MCF 10A (cell line): Measurements from ENCODE around the gene RHCE. TPM values are rescaled to one million over a fixed set of nuclear protein-coding genes. Genes with fewer than 3 reads are reported as not detected.
A peak's percentile ranks its signal among the peaks of the same experiment; 100 is the strongest.
"Not testable (repeated sequence)": the region's sequence is repeated elsewhere in the genome, so short reads cannot be mapped to it uniquely, and the experiment has no call there.

Experiments
- BruUV-seq: library from RNA; stranded (reverse); fragments of 400-500 nt; replicated peaks from 2 replicates; lab custom pipeline; 2021; lab: Mats Ljungman, UMichigan
- CTCF ChIA-PET: fragments of 300-600 bp; sonication (Branson Sonifier 250); formaldehyde crosslinking; extraction: SDS; loops from one replicate; lab custom pipeline; 2021; ENCODE audit warnings: antibody characterized with exemption, inconsistent platforms; lab: Yijun Ruan, JAX
- POLR2A ChIA-PET: fragments of 300-600, 350-650 bp; sonication (Branson Sonifier 250); formaldehyde crosslinking; extraction: SDS; loops from one replicate; lab custom pipeline; 2020; ENCODE audit warnings: antibody characterized with exemption, inconsistent platforms; lab: Yijun Ruan, JAX
- DNase-seq: peaks from one replicate; pipeline ENCODE4 v3.0.0-alpha.2; 2018; ENCODE audit not compliant: unreplicated experiment
- H3K27ac Mint-ChIP-seq: one replicate; pipeline ENCODE4 v1.8.0; 2022; ENCODE audit warnings: mild to moderate bottlenecking, low read depth, mixed read lengths; ENCODE audit not compliant: unreplicated experiment
- H3K27me3 Mint-ChIP-seq: one replicate; pipeline ENCODE4 v1.8.0; 2022; ENCODE audit warnings: mixed read lengths; ENCODE audit not compliant: insufficient read depth, unreplicated experiment
- H3K36me3 Mint-ChIP-seq: one replicate; pipeline ENCODE4 v1.8.0; 2022; ENCODE audit warnings: mild to moderate bottlenecking, moderate library complexity, mixed read lengths; ENCODE audit not compliant: insufficient read depth, unreplicated experiment
- H3K4me1 Mint-ChIP-seq: one replicate; pipeline ENCODE4 v1.8.0; 2022; ENCODE audit warnings: mixed read lengths; ENCODE audit not compliant: insufficient read depth, unreplicated experiment
- H3K4me3 Mint-ChIP-seq: one replicate; pipeline ENCODE4 v1.8.0; 2022; ENCODE audit warnings: mild to moderate bottlenecking, moderate library complexity, mixed read lengths; ENCODE audit not compliant: unreplicated experiment
- H3K9me3 Mint-ChIP-seq: one replicate; pipeline ENCODE4 v1.8.0; 2022; ENCODE audit warnings: mixed read lengths; ENCODE audit not compliant: unreplicated experiment
- intact Hi-C: fragments of 100-400 bp; cut with micrococcal nuclease; formaldehyde crosslinking; loops from 2 replicates; pipeline ENCODE4 v1.14.1; 2022
- total RNA-seq: library from RNA; stranded (reverse); gene quantifications from 2 replicates; pipeline ENCODE4 v1.2.3, GENCODE V29; 2022
- TF ChIP-seq, protein P1 (sequence below): fragments of 200-600 bp; IDR thresholded peaks from one replicate; pipeline ENCODE4 v1.8.0; 2022; ENCODE audit warnings: antibody characterized with exemption, mild to moderate bottlenecking; ENCODE audit not compliant: unreplicated experiment

Gene RHCE
- total RNA-seq, 1 experiment from 2014 or later: 0.61 TPM

DNA sequence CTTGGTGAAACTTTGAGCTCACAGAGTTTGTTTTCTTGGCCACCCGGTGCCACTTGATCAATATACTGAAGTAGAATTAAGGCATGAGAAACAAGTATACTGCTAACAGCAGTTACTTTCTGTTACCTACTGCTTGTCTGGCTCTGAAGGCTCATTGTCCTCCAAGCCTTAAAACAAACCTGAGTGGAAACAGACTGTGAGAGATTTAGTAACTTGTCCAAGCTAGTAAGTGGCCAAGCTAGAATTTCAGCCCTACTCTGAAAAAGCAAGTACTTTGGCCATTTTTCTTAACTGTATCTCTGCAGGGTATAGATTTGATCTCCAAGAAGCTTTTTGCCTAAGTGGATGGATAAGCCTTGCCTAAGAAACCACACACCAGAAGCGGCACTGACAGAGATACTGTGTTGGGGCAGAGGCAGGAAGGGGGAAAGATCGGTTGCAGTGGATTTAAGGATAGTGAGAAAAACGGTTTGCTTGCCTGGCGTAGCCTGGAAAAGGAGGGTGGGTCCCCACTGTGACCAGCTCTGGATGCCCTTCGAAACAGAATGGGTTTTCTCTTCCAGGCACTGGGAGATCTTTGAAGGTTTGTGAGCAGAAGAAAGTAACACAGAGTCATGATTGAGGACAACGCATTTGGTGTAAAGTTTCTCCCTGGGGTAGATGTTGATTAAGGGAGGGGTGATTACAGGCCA is 8.0 kb upstream of the RHCE start:
- Mint-ChIP-seq H3K27ac (no peak overlapping the region), H3K4me3 (peak overlapping the region; percentile 89), H3K9me3 (no peaks in the 10 kb centered on the region), H3K36me3 (no peaks in the 10 kb centered on the region), H3K4me1 (peaks cover 17% of the 10 kb centered on the region), H3K27me3 (no peaks in the 10 kb centered on the region)
- POLR2A ChIA-PET: interaction anchor here (0.6 to 3.8 kb wide), 5 partner anchors 90 to 608 kb away, joined by 3 to 14 read pairs (median 8); partner anchors contain the start of genes MTFR1L, RSRP1 and TMEM50A
- CTCF ChIA-PET: interaction anchor here (0.6 to 1.1 kb wide), 2 partner anchors 59 to 1358 kb away, joined by 3 read pairs; no protein-coding TSS in a partner anchor
- BruUV-seq: no TSS peak
- TF ChIP-seq, protein P1, sequence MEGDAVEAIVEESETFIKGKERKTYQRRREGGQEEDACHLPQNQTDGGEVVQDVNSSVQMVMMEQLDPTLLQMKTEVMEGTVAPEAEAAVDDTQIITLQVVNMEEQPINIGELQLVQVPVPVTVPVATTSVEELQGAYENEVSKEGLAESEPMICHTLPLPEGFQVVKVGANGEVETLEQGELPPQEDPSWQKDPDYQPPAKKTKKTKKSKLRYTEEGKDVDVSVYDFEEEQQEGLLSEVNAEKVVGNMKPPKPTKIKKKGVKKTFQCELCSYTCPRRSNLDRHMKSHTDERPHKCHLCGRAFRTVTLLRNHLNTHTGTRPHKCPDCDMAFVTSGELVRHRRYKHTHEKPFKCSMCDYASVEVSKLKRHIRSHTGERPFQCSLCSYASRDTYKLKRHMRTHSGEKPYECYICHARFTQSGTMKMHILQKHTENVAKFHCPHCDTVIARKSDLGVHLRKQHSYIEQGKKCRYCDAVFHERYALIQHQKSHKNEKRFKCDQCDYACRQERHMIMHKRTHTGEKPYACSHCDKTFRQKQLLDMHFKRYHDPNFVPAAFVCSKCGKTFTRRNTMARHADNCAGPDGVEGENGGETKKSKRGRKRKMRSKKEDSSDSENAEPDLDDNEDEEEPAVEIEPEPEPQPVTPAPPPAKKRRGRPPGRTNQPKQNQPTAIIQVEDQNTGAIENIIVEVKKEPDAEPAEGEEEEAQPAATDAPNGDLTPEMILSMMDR: no peak
- intact Hi-C loops: no loop called here
- no peak for DNase-seq

DNA sequence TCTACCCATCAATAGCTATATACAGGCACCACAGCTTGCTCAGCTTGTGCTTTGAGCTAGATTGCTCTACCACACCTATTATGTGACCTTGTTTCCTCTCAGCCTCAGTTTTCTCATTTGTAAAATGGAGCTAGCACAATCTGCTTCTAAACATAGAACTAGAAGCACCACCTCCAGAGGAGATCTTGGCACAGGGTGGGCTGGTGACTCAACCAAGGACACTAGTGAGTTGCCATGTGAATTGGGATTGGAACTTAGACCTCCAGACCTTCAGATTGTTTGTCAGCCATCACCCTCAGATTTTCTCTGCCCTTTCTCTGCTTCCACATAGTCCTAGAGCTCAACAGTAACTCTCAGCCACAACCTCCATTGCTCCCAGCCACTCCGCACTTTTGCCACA is 7.1 kb upstream of the RHCE start:
- Mint-ChIP-seq H3K27me3 (no peaks in the 10 kb centered on the region), H3K4me3 (no peak overlapping the region), H3K36me3 (no peaks in the 10 kb centered on the region), H3K27ac (no peak overlapping the region), H3K9me3 (no peaks in the 10 kb centered on the region), H3K4me1 (peaks cover 14% of the 10 kb centered on the region)
- TF ChIP-seq, protein P1: no peak
- no peak for DNase-seq
- ChIA-PET POLR2A (interaction anchor here (0.5 to 2.4 kb wide), 4 partner anchors 9 to 1468 kb away, joined by 3 to 8 read pairs (median 4); partner anchors contain the start of gene MTFR1L), CTCF (interaction anchor here (1.1 kb wide), 1 partner anchor 60 kb away, joined by 3 read pairs; no protein-coding TSS in a partner anchor)
- intact Hi-C loops: loop anchor here (1.0 kb wide), 1 partner anchor 33 kb away; no protein-coding TSS in a partner anchor
- BruUV-seq: no TSS peak

DNA sequence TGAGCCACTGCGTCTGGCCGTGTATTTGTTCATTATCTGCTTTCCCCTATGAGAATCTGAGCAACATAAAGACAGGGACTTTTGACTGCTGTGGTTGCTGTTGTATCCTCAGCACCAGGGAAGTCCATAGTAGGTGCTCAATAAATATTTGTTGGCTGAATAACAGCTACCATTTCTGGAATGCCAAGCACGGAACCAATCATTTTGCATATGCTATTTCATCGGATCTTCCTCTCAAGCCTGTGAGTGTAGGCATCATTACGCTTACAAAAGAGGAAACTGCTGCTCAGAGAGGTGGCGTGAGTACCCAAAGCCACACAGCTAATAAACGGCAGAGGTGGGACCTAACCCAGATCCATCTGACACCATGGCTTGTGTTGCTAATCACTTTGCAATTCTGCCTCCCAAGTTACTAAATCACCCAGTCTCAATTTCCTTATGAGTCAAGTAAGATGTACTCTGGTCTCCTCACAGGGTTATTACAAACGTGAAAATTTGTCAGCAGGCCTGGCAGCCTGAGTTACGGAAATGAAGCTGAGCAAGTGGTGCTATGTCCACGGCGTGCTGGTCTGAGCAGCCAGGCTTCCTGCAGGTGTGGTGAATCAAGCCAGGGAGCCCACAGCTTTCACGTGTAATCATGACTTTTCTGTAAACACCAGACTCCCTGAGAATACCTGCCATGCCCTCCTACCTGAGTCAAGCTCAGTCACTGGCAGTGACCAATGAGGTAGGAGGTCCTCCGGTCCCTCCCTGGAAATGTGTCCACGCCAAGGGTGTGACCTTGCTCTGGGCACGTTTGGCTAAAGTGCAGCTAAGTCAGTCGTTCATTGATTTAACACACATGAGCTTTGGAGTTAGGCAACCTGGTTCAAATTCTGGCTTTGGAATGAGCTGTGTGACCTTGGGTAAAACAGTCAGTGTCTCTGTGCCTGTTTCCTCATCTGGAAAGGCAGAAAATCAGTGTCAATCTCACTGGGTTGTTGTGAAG is 4.8 kb upstream of the RHCE start:
- Mint-ChIP-seq H3K36me3 (no peaks in the 10 kb centered on the region), H3K4me1 (peaks cover 6% of the 10 kb centered on the region), H3K27ac (no peak overlapping the region), H3K4me3 (no peak overlapping the region), H3K9me3 (no peaks in the 10 kb centered on the region), H3K27me3 (no peaks in the 10 kb centered on the region)
- CTCF ChIA-PET: interaction anchor here (0.5 kb wide), 1 partner anchor 63 kb away, joined by 3 read pairs; no protein-coding TSS in a partner anchor
- BruUV-seq: no TSS peak
- intact Hi-C loops: no loop called here
- POLR2A ChIA-PET: interaction anchor here (0.5 to 1.7 kb wide), 7 partner anchors 10 to 193 kb away, joined by 3 to 7 read pairs (median 4); partner anchors contain the start of genes RSRP1 and SYF2
- TF ChIP-seq, protein P1: no peak
- peak; percentile 36 for DNase-seq

DNA sequence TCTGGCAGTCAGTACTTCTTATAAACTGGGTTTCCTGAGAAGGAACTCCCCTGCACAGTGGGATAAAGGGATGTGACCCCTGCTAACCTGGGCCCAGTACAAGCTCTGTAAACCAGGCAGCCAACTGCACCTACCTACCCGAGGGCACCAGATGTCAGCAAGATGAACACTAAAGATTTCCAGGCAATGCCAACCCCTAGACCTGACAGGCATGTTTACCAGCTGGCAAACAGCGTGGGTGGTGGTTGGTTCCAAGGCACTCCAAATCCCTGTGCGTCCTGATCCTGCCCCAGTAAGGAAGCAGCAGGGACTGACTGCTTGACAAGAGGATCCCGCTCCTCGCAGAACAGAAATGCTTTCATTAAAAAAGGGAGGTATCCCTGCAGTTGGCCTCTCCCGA is 2.6 kb upstream of the RHCE start:
- H3K27me3 Mint-ChIP-seq, H3K36me3 Mint-ChIP-seq, H3K9me3 Mint-ChIP-seq, DNase-seq, H3K27ac Mint-ChIP-seq, POLR2A ChIA-PET, H3K4me3 Mint-ChIP-seq, intact Hi-C loops, CTCF ChIA-PET, BruUV-seq, H3K4me1 Mint-ChIP-seq: not testable (repeated sequence)

- DNase-seq, H3K36me3 Mint-ChIP-seq, CTCF ChIA-PET, H3K9me3 Mint-ChIP-seq, H3K27me3 Mint-ChIP-seq, BruUV-seq, H3K4me3 Mint-ChIP-seq, H3K4me1 Mint-ChIP-seq, intact Hi-C loops, H3K27ac Mint-ChIP-seq: not testable (repeated sequence)
- POLR2A ChIA-PET: interaction anchor here (0.6 kb wide), 1 partner anchor 78 kb away, joined by 3 read pairs; no protein-coding TSS in a partner anchor
These were observed 1.3 kb downstream of the RHCE start for GRCh38 chr1:25419339-25419738.

GRCh38 chr1:25417280-25417679 is 3.3 kb downstream of the RHCE start:
- BruUV-seq, H3K36me3 Mint-ChIP-seq, CTCF ChIA-PET, POLR2A ChIA-PET, H3K4me3 Mint-ChIP-seq, H3K9me3 Mint-ChIP-seq, intact Hi-C loops, DNase-seq, H3K27ac Mint-ChIP-seq, H3K27me3 Mint-ChIP-seq, H3K4me1 Mint-ChIP-seq: not testable (repeated sequence)
